Stimulated activated naive CD8-positive, alpha-beta T cell treated with anti-CD3 and anti-CD28 coated beads, Interleukin-15, amount 100 ng/mL, for 72 hours (primary cell): ENCODE measurements around the gene DUSP9.
"Not testable (repeated sequence)": the region's sequence is repeated elsewhere in the genome, so short reads cannot be mapped to it uniquely, and the experiment has no call there.

ENCODE experiments used
- ATAC-seq: fragments of 150-1000 bp; cut with Tn5 transposase; 2 replicates; pipeline ENCODE4 v1.10.0; 2021; ENCODE audit warnings: mild to moderate bottlenecking, moderate library complexity
- DNase-seq, 2 donors: peaks; one replicate each; pipeline ENCODE4 v3.0.0; 2021 to 2022
- H3K27ac Mint-ChIP-seq, 2 donors: one replicate each; pipeline ENCODE4 v1.8.0; 2022; ENCODE audit warnings: mild to moderate bottlenecking in 2 of 2, mixed read lengths in 2 of 2, moderate library complexity in 2 of 2
- H3K27me3 Mint-ChIP-seq: one replicate; pipeline ENCODE4 v1.8.0; 2022; ENCODE audit warnings: mixed read lengths
- H3K4me1 Mint-ChIP-seq: one replicate; pipeline ENCODE4 v1.8.0; 2022; ENCODE audit warnings: mild to moderate bottlenecking, mixed read lengths
- H3K4me3 Mint-ChIP-seq, 2 donors: one replicate each; pipeline ENCODE4 v1.8.0; 2022; ENCODE audit warnings: mild to moderate bottlenecking in 2 of 2, mixed read lengths in 2 of 2, moderate library complexity in 1 of 2
- H3K9me3 Mint-ChIP-seq, 2 donors: one replicate each; pipeline ENCODE4 v1.8.0; 2022; ENCODE audit warnings: mixed read lengths in 2 of 2

DUSP9 gene

GRCh38 chrX:153669901-153670731 lies 23.1 kb downstream of the DUSP9 start:
- no peak for ATAC-seq

GRCh38 chrX:153670748-153671588 lies 24.0 kb downstream of the DUSP9 start:
- no peak for DNase-seq
- H3K27ac Mint-ChIP-seq, result no peak overlapping the region
- H3K9me3 Mint-ChIP-seq, result no peaks in the 10 kb centered on the region
- no peak for ATAC-seq
- peaks cover 45% of the 10 kb centered on the region for H3K27me3 Mint-ChIP-seq
- H3K4me1 Mint-ChIP-seq, result peaks cover 18% of the 10 kb centered on the region
- no peak overlapping the region for H3K4me3 Mint-ChIP-seq

More at GRCh38 chrX:153669901-153670731, 23.1 kb downstream of the DUSP9 start:
- DNase-seq, result no peak
- Mint-ChIP-seq H3K4me1 (peaks cover 18% of the 10 kb centered on the region), H3K9me3 (no peaks in the 10 kb centered on the region), H3K4me3 (no peak overlapping the region), H3K27ac (no peak overlapping the region), H3K27me3 (peaks cover 52% of the 10 kb centered on the region)

- DNase-seq (no peak), ATAC-seq (no peak)
- Mint-ChIP-seq H3K4me1 (peaks cover 18% of the 10 kb centered on the region), H3K27ac (no peak overlapping the region), H3K27me3 (peaks cover 39% of the 10 kb centered on the region), H3K4me3 (no peak overlapping the region), H3K9me3 (no peaks in the 10 kb centered on the region)
Observed at GRCh38 chrX:153671589-153672530, 24.9 kb downstream of the DUSP9 start.

- peaks cover 32% of the 10 kb centered on the region for H3K27me3 Mint-ChIP-seq
- DNase-seq, result no peak
- peaks cover 11% of the 10 kb centered on the region for H3K4me1 Mint-ChIP-seq
- H3K4me3 Mint-ChIP-seq, result peak overlapping the region; percentile 12 to 54
- H3K27ac Mint-ChIP-seq, result no peak overlapping the region
- no peak for ATAC-seq
- no peaks in the 10 kb centered on the region for H3K9me3 Mint-ChIP-seq
Observed at GRCh38 chrX:153672531-153673427, 25.8 kb downstream of the DUSP9 start.

- H3K4me1 Mint-ChIP-seq, result peaks cover 6% of the 10 kb centered on the region
- peak within 1 kb of the TSS; percentile 52 to 59 for H3K4me3 Mint-ChIP-seq
- peaks cover 30% of the 10 kb centered on the region for H3K27me3 Mint-ChIP-seq
- H3K27ac Mint-ChIP-seq, result no peak within 1 kb of the TSS
- ATAC-seq (no peak), DNase-seq (no peak)
- H3K9me3 Mint-ChIP-seq, result no peaks in the 10 kb centered on the region
Observed at GRCh38 chrX:153673428-153674218, 26.6 kb downstream of the DUSP9 start, which contains the start of gene PNCK. Gene PNCK (minus strand): TSS chrX:153673813. CDS start chrX:153673076, 737 bp downstream.

- Mint-ChIP-seq H3K4me3 (peak overlapping the region; percentile 52 to 59), H3K27me3 (peaks cover 30% of the 10 kb centered on the region)
- no peak for ATAC-seq
Observed at GRCh38 chrX:153674219-153674851, 27.3 kb downstream of the DUSP9 start.

GRCh38 chrX:153681175-153681574 lies 34.2 kb downstream of the DUSP9 start:
- H3K27me3 Mint-ChIP-seq, result peaks cover 10% of the 10 kb centered on the region

More at GRCh38 chrX:153674219-153674851, 27.3 kb downstream of the DUSP9 start:
- DNase-seq, result no peak
- Mint-ChIP-seq H3K27ac (no peak overlapping the region), H3K4me1 (peaks cover 6% of the 10 kb centered on the region), H3K9me3 (no peaks in the 10 kb centered on the region)

GRCh38 chrX:153683486-153683885 lies 36.5 kb downstream of the DUSP9 start:
- H3K27me3 Mint-ChIP-seq, result peaks cover 17% of the 10 kb centered on the region
- H3K4me3 Mint-ChIP-seq, H3K4me1 Mint-ChIP-seq, H3K9me3 Mint-ChIP-seq, ATAC-seq, DNase-seq, H3K27ac Mint-ChIP-seq: not testable (repeated sequence)

More at GRCh38 chrX:153681175-153681574, 34.2 kb downstream of the DUSP9 start:
- Mint-ChIP-seq H3K4me3 (no peak overlapping the region), H3K9me3 (no peaks in the 10 kb centered on the region), H3K27ac (no peak overlapping the region), H3K4me1 (no peaks in the 10 kb centered on the region)
- ATAC-seq (no peak), DNase-seq (no peak)

GRCh38 chrX:153684467-153685155 lies 37.6 kb downstream of the DUSP9 start:
- Mint-ChIP-seq H3K4me3 (no peak overlapping the region), H3K9me3 (no peaks in the 10 kb centered on the region), H3K4me1 (peaks cover 5% of the 10 kb centered on the region), H3K27ac (no peak overlapping the region), H3K27me3 (peaks cover 20% of the 10 kb centered on the region)
- ATAC-seq, result no peak
- DNase-seq, result no peak

GRCh38 chrX:153685156-153685536 lies 38.1 kb downstream of the DUSP9 start:
- H3K4me3 Mint-ChIP-seq, result no peak overlapping the region
- DNase-seq, result no peak
- peaks cover 5% of the 10 kb centered on the region for H3K4me1 Mint-ChIP-seq

GRCh38 chrX:153685751-153686696 lies 39.0 kb downstream of the DUSP9 start:
- Mint-ChIP-seq H3K4me3 (no peak overlapping the region), H3K27ac (no peak overlapping the region), H3K27me3 (peaks cover 30% of the 10 kb centered on the region), H3K4me1 (peaks cover 5% of the 10 kb centered on the region), H3K9me3 (no peaks in the 10 kb centered on the region)
- DNase-seq, result no peak
- no peak for ATAC-seq

More at GRCh38 chrX:153685156-153685536, 38.1 kb downstream of the DUSP9 start:
- no peak overlapping the region for H3K27ac Mint-ChIP-seq
- no peak for ATAC-seq
- no peaks in the 10 kb centered on the region for H3K9me3 Mint-ChIP-seq
- H3K27me3 Mint-ChIP-seq, result peaks cover 25% of the 10 kb centered on the region

GRCh38 chrX:153686711-153687110 lies 39.7 kb downstream of the DUSP9 start:
- Mint-ChIP-seq H3K27me3 (peaks cover 30% of the 10 kb centered on the region), H3K4me1 (peaks cover 5% of the 10 kb centered on the region), H3K4me3 (no peak overlapping the region), H3K27ac (peak overlapping the region in 1 of 2 donors; percentile 54), H3K9me3 (no peaks in the 10 kb centered on the region)
- no peak for ATAC-seq
- no peak for DNase-seq
